ENCODE measurements around the gene LIMD2.

Gene LIMD2

GRCh38 chr17:63701456-63701820 is 1.5 kb upstream of the LIMD2 start:
- no peak for DNase-seq (ENCODE audit: low read depth)

GRCh38 chr17:63700528-63701455 is 867 bp upstream of the LIMD2 start:
- peak; percentile 54 for DNase-seq (ENCODE audit: low read depth)

- DNase-seq (ENCODE audit: low read depth) = peak; percentile 87
These were observed 863 bp downstream of the LIMD2 start for GRCh38 chr17:63698886-63699637.

GRCh38 chr17:63698381-63698885 is 1.5 kb downstream of the LIMD2 start:
- DNase-seq (ENCODE audit: low read depth) = no peak

GRCh38 chr17:63697341-63698286 is 2.3 kb downstream of the LIMD2 start:
- DNase-seq (ENCODE audit: low read depth) = peak; percentile 62

- DNase-seq (ENCODE audit: low read depth) = no peak
These were observed 3.5 kb downstream of the LIMD2 start for GRCh38 chr17:63696381-63696961.

- DNase-seq (ENCODE audit: low read depth) = no peak
These were observed 4.0 kb downstream of the LIMD2 start for GRCh38 chr17:63695889-63696288.

- no peak for DNase-seq (ENCODE audit: low read depth)
These were observed 4.8 kb downstream of the LIMD2 start for GRCh38 chr17:63694950-63695773.

GRCh38 chr17:63694229-63694949 is 5.5 kb downstream of the LIMD2 start:
- DNase-seq (ENCODE audit: low read depth) = no peak

- DNase-seq (ENCODE audit: low read depth) = no peak
These were observed 6.4 kb downstream of the LIMD2 start for GRCh38 chr17:63693411-63694113.

- no peak for DNase-seq (ENCODE audit: low read depth)
These were observed 7.6 kb downstream of the LIMD2 start for GRCh38 chr17:63692195-63692816.

GRCh38 chr17:63689479-63689878 is 10.4 kb downstream of the LIMD2 start:
- no peak for DNase-seq (ENCODE audit: low read depth)

GRCh38 chr17:63688396-63689020 is 11.4 kb downstream of the LIMD2 start:
- no peak for DNase-seq (ENCODE audit: low read depth)

GRCh38 chr17:63686138-63686685 is 13.7 kb downstream of the LIMD2 start:
- no peak for DNase-seq (ENCODE audit: low read depth)

- no peak for DNase-seq (ENCODE audit: low read depth)
These were observed 14.3 kb downstream of the LIMD2 start for GRCh38 chr17:63685578-63685977.

GRCh38 chr17:63685041-63685440 is 14.9 kb downstream of the LIMD2 start:
- DNase-seq (ENCODE audit: low read depth) = no peak

- no peak for DNase-seq (ENCODE audit: low read depth)
These were observed 16.9 kb downstream of the LIMD2 start for GRCh38 chr17:63682981-63683380.

GRCh38 chr17:63682441-63682840 is 17.5 kb downstream of the LIMD2 start:
- DNase-seq (ENCODE audit: low read depth) = no peak
